GM19025 (cell line): Measurements from ENCODE around the gene PGC.

ENCODE experiments used
- ATAC-seq: cut with Tn5 transposase; IDR thresholded peaks from one replicate; pipeline ENCODE4 v1.9.1; 2021; ENCODE audit warnings: mild to moderate bottlenecking, low read depth, moderate library complexity; ENCODE audit not compliant: unreplicated experiment

PGC gene

GRCh38 chr6:41717392-41717736, 29.8 kb downstream of the PGC start:
- no peak for ATAC-seq

- ATAC-seq, result no peak
These were observed 30.4 kb downstream of the PGC start for GRCh38 chr6:41716516-41717391.

- no peak for ATAC-seq
These were observed 31.2 kb downstream of the PGC start for GRCh38 chr6:41715795-41716515.

GRCh38 chr6:41714556-41715273, 32.5 kb downstream of the PGC start:
- ATAC-seq, result no peak

GRCh38 chr6:41713650-41714291, 33.4 kb downstream of the PGC start:
- peak; percentile 72 for ATAC-seq

GRCh38 chr6:41713159-41713649, 34.0 kb downstream of the PGC start:
- no peak for ATAC-seq

- no peak for ATAC-seq
These were observed 34.5 kb downstream of the PGC start for GRCh38 chr6:41712651-41713103.

GRCh38 chr6:41711323-41712038, 35.7 kb downstream of the PGC start:
- ATAC-seq, result no peak

- no peak for ATAC-seq
These were observed 37.8 kb downstream of the PGC start for GRCh38 chr6:41709375-41709774.

- ATAC-seq, result no peak
These were observed 38.3 kb downstream of the PGC start for GRCh38 chr6:41708856-41709255.

- ATAC-seq, result no peak
These were observed 39.5 kb downstream of the PGC start for GRCh38 chr6:41707565-41708200.

- ATAC-seq, result no peak
These were observed 40.2 kb downstream of the PGC start for GRCh38 chr6:41706876-41707564.

- ATAC-seq, result peak; percentile 59
These were observed 41.0 kb downstream of the PGC start for GRCh38 chr6:41705996-41706835.

GRCh38 chr6:41705311-41705995, 41.7 kb downstream of the PGC start:
- ATAC-seq, result no peak

- ATAC-seq, result no peak
These were observed 42.4 kb downstream of the PGC start for GRCh38 chr6:41704656-41705310.

- ATAC-seq, result no peak
These were observed 43.2 kb downstream of the PGC start for GRCh38 chr6:41704028-41704427.
